ENCODE measurements around the gene CCDC50.

GRCh38 chr3:191438150-191438814 is 109.1 kb downstream of the CCDC50 start:
- TF ChIP-seq EZH2 (IDR thresholded peaks at IDR 0.05; ENCODE audit: borderline replicate concordance, low read depth, low read length, poor library complexity, severe bottlenecking) (no peak), CTCF (conservative IDR thresholded peaks at IDR 0.05; ENCODE audit: low read depth, low read length) (no peak)
